WTC11 (cell line): Measurements from ENCODE around the gene PTH1R.

ENCODE experiments used
- CREB1 ChIP-seq: sonication (generic); formaldehyde crosslinking; IDR thresholded peaks from 2 replicates; pipeline ENCODE4 v1.8.0; 2023; ENCODE audit warnings: mild to moderate bottlenecking, missing genetic modification reagents
- CTCF ChIP-seq: fragments of 200-600 bp; IDR thresholded peaks from 2 replicates; pipeline ENCODE4 v1.8.0; 2022; ENCODE audit warnings: antibody characterized with exemption
- GABPB1 ChIP-seq: sonication (generic); formaldehyde crosslinking; IDR thresholded peaks from 2 replicates; pipeline ENCODE4 v1.8.1; 2023; ENCODE audit warnings: mild to moderate bottlenecking, missing genetic modification reagents
- JUN ChIP-seq: sonication (generic); formaldehyde crosslinking; IDR thresholded peaks from 2 replicates; pipeline ENCODE4 v1.8.0; 2023; ENCODE audit warnings: mild to moderate bottlenecking, missing genetic modification reagents
- SMAD3 ChIP-seq: sonication (generic); formaldehyde crosslinking; IDR thresholded peaks from 2 replicates; pipeline ENCODE4 v1.8.0; 2022; ENCODE audit warnings: missing genetic modification reagents, mild to moderate bottlenecking, borderline replicate concordance
- SP1 ChIP-seq: sonication (generic); formaldehyde crosslinking; conservative IDR thresholded peaks from 2 replicates; pipeline ENCODE4 v1.8.1; 2022; ENCODE audit warnings: missing genetic modification reagents
- TEAD1 ChIP-seq: sonication (generic); formaldehyde crosslinking; IDR thresholded peaks from 2 replicates; pipeline ENCODE4 v1.8.0; 2022; ENCODE audit warnings: mild to moderate bottlenecking, missing genetic modification reagents
- TEAD4 ChIP-seq: sonication (generic); formaldehyde crosslinking; IDR thresholded peaks from 2 replicates; pipeline ENCODE4 v1.8.0; 2022; ENCODE audit warnings: mild to moderate bottlenecking, missing genetic modification reagents
- TF ChIP-seq, protein P1 (sequence below): sonication (generic); formaldehyde crosslinking; IDR thresholded peaks from 2 replicates; pipeline ENCODE4 v1.8.0; 2022; ENCODE audit warnings: mild to moderate bottlenecking, missing genetic modification reagents
- TF ChIP-seq, protein P2 (sequence below): fragments of 250-450 bp; sonication (Bioruptor Pico); IDR thresholded peaks from 2 replicates; pipeline ENCODE4 v1.8.0; 2021; ENCODE audit warnings: mild to moderate bottlenecking
- TF ChIP-seq, protein P3 (sequence below): sonication (generic); formaldehyde crosslinking; IDR thresholded peaks from 2 replicates; pipeline ENCODE4 v1.8.1; 2023; ENCODE audit warnings: mild to moderate bottlenecking, moderate library complexity, missing genetic modification reagents
- TF ChIP-seq, protein P4 (sequence below): fragments of 250-450 bp; sonication (Bioruptor Pico); IDR thresholded peaks from 2 replicates; pipeline ENCODE4 v1.9.0; 2021; ENCODE audit warnings: mild to moderate bottlenecking, borderline replicate concordance

GRCh38 chr3:46862369-46863025, 15.0 kb upstream of the PTH1R start:
- no peak for TF ChIP-seq CTCF
- no peak for TF ChIP-seq JUN (CRISPR knock-in tag)
- TF ChIP-seq, protein P1, sequence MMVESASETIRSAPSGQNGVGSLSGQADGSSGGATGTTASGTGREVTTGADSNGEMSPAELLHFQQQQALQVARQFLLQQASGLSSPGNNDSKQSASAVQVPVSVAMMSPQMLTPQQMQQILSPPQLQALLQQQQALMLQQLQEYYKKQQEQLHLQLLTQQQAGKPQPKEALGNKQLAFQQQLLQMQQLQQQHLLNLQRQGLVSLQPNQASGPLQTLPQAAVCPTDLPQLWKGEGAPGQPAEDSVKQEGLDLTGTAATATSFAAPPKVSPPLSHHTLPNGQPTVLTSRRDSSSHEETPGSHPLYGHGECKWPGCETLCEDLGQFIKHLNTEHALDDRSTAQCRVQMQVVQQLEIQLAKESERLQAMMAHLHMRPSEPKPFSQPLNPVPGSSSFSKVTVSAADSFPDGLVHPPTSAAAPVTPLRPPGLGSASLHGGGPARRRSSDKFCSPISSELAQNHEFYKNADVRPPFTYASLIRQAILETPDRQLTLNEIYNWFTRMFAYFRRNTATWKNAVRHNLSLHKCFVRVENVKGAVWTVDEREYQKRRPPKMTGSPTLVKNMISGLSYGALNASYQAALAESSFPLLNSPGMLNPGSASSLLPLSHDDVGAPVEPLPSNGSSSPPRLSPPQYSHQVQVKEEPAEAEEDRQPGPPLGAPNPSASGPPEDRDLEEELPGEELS (CRISPR knock-in tag): no peak
- TF ChIP-seq TEAD4: no peak
- TF ChIP-seq CREB1 (CRISPR knock-in tag): no peak
- no peak for TF ChIP-seq GABPB1 (CRISPR knock-in tag)
- TF ChIP-seq, protein P2, sequence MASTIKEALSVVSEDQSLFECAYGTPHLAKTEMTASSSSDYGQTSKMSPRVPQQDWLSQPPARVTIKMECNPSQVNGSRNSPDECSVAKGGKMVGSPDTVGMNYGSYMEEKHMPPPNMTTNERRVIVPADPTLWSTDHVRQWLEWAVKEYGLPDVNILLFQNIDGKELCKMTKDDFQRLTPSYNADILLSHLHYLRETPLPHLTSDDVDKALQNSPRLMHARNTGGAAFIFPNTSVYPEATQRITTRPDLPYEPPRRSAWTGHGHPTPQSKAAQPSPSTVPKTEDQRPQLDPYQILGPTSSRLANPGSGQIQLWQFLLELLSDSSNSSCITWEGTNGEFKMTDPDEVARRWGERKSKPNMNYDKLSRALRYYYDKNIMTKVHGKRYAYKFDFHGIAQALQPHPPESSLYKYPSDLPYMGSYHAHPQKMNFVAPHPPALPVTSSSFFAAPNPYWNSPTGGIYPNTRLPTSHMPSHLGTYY (CRISPR knock-in tag): no peak
- TF ChIP-seq, protein P3, sequence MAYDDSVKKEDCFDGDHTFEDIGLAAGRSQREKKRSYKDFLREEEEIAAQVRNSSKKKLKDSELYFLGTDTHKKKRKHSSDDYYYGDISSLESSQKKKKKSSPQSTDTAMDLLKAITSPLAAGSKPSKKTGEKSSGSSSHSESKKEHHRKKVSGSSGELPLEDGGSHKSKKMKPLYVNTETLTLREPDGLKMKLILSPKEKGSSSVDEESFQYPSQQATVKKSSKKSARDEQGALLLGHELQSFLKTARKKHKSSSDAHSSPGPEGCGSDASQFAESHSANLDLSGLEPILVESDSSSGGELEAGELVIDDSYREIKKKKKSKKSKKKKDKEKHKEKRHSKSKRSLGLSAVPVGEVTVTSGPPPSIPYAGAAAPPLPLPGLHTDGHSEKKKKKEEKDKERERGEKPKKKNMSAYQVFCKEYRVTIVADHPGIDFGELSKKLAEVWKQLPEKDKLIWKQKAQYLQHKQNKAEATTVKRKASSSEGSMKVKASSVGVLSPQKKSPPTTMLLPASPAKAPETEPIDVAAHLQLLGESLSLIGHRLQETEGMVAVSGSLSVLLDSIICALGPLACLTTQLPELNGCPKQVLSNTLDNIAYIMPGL (CRISPR knock-in tag): no peak
- TF ChIP-seq, protein P4, sequence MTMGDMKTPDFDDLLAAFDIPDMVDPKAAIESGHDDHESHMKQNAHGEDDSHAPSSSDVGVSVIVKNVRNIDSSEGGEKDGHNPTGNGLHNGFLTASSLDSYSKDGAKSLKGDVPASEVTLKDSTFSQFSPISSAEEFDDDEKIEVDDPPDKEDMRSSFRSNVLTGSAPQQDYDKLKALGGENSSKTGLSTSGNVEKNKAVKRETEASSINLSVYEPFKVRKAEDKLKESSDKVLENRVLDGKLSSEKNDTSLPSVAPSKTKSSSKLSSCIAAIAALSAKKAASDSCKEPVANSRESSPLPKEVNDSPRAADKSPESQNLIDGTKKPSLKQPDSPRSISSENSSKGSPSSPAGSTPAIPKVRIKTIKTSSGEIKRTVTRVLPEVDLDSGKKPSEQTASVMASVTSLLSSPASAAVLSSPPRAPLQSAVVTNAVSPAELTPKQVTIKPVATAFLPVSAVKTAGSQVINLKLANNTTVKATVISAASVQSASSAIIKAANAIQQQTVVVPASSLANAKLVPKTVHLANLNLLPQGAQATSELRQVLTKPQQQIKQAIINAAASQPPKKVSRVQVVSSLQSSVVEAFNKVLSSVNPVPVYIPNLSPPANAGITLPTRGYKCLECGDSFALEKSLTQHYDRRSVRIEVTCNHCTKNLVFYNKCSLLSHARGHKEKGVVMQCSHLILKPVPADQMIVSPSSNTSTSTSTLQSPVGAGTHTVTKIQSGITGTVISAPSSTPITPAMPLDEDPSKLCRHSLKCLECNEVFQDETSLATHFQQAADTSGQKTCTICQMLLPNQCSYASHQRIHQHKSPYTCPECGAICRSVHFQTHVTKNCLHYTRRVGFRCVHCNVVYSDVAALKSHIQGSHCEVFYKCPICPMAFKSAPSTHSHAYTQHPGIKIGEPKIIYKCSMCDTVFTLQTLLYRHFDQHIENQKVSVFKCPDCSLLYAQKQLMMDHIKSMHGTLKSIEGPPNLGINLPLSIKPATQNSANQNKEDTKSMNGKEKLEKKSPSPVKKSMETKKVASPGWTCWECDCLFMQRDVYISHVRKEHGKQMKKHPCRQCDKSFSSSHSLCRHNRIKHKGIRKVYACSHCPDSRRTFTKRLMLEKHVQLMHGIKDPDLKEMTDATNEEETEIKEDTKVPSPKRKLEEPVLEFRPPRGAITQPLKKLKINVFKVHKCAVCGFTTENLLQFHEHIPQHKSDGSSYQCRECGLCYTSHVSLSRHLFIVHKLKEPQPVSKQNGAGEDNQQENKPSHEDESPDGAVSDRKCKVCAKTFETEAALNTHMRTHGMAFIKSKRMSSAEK (CRISPR knock-in tag): no peak
- TF ChIP-seq SP1 (CRISPR knock-in tag): no peak
- TF ChIP-seq TEAD1 (CRISPR knock-in tag): no peak
- TF ChIP-seq SMAD3 (CRISPR knock-in tag): no peak
